HTR-8/SVneo (cell line): Measurements from ENCODE around the gene TPCN2.
A peak's percentile ranks its signal among the peaks of the same experiment; 100 is the strongest.

Experiments
- DNase-seq: peaks from one replicate; pipeline ENCODE4 v3.0.0; 2011; ENCODE audit warnings: low spot score, mixed read lengths; ENCODE audit not compliant: insufficient read length
- FAIRE-seq: peaks from 2 replicates; lab custom pipeline; 2011; peaks lifted over from hg19 to GRCh38; lab: Jason Lieb, UNC

Gene TPCN2

DNA sequence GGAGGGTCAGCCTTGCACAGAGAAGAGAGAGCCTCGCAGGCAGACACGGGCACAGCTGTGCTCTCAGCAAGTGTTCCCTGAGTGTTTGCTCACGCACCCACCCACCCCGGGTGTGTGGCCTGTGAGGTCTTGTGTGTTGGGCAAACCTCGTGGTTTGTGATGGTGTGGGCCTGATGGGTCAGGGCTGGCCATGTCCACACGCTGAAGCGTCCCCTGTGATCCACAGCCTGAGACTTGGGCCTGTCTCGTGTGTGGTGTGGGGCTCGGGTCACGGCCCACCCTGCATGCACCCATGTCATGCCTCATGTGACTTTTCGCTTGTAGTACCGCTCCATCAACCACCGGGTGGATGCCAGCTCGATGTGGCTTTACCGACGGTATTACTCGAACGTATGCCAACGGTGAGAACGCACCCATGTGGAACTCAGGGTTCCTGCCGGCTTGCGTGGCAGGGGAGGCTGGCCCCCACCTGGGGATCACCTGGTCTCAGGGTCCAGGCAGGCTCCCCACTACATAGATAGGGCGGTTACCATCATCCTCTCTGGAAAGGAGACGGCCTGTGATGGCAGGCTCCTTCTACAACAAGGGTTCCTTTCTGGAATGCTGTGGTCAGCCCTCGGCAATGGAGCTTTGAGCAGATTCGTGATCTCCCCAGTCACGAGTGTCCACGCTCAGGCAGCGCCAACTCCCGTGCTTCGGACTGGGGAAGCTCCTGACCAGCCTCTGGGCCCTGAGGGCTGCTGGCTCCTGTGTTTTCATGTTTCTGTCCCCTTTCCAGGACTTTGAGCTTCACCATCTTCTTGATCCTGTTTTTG lies 5.9 kb downstream of the TPCN2 start:
- no peak for DNase-seq
- no peak for FAIRE-seq

- DNase-seq (no peak), FAIRE-seq (no peak)
Observed at GRCh38 chr11:69055212-69055586, 6.5 kb downstream of the TPCN2 start.

DNA sequence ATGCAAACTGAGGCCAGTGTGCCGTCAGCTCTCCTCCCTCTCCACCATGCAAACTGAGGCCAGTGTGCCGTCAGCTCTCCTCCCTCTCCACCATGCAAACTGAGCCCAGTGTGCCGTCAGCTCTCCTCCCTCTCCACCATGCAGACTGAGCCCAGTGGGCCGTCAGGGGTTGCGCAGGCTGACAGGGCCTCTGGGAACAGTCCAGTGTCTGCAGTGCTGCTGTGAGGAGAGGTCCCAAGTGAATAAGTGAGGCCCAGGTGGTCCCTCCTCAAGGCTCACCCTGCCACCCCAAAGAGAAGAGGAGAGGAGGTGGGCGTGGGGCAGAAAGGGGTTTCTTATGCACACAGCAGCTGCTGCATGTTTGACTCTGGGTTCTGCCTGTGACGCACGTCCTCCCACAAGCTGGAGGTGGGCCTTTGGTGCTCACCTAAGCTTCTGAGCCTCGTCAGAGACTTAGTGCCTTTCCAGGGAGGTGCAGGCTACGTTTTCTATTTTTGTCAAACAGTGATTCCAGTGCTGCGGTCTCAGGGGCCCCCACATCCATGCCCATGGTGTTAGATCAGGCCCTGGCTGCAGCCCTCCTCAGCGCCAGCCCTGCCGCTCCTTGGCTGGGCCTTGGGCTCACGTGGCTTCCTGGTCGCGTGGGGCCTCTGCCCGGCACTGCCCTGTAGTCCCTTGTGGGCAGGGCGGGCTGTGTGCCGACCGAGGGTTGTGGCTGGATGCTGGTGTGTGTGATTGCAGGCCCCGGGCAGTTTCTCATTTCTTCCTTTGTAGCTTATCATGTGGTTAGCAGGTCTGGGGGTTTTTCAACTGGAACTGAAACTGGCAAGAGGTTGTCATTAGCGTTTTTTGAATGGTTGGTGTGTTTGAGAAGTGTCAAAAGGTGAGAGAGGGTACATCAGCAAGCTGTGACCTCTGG lies 7.1 kb downstream of the TPCN2 start:
- FAIRE-seq, result no peak

DNA sequence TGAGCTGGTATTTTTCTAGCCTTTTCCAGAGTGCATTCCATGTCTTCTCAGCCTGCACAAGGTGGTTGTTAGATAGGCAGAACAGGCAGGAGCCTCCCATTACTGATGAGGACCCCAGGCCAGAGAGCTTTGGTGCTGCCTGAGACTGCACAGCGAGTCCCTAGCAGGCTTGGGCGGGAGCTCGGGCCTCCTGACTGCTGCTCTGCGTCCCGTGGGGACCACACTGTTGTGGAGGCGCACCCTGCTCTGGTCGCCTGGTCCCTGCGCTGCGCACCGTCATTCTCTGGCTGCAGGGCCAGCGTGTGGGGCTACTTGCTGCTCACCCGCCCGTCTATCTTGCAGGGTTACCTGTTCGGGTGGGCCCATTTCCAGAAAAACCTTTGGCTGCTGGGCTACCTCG lies 8.5 kb downstream of the TPCN2 start:
- no peak for FAIRE-seq
- no peak for DNase-seq

More for the DNA sequence above, 7.1 kb downstream of the TPCN2 start:
- no peak for DNase-seq

GRCh38 chr11:69057801-69058200 lies 9.1 kb downstream of the TPCN2 start:
- no peak for FAIRE-seq
- DNase-seq, result no peak

DNA sequence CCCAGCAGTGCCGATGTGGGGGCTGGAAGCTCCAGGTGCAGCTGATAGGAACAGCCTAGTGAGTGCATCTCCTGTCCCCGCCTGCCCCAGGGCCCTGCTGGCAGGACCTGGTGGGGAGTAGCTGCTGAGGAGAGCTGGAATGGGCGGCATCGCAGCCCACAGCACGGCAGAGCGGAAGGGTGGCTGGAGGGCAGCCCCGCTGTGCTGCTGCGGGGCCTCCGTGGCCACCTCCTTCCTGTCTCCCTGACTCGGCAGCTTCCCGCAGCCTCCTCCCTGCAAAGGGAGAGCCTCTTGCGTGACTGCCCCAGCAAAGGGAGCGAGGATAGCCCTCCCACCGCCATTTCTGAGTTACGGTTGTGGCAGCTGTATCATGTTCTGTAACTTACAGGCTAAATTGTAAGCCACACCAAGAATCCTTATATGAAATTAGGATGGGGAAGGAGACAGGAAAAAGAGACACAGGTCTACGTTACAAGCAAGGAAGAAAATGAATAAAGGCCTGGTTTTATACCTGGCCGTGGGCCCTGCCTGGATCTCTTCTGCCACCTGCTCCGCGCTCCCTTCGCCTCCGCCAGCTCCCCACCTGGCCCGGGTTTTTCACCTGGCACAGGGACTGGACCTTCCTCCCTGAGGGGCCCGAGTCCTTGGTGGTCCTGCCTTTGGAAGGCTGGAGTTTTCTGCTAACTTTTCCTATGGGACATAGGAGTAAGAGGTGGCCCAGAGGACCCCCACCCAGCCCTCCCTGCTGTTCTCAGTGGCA lies 10.0 kb downstream of the TPCN2 start:
- FAIRE-seq (no peak), DNase-seq (no peak)

DNA sequence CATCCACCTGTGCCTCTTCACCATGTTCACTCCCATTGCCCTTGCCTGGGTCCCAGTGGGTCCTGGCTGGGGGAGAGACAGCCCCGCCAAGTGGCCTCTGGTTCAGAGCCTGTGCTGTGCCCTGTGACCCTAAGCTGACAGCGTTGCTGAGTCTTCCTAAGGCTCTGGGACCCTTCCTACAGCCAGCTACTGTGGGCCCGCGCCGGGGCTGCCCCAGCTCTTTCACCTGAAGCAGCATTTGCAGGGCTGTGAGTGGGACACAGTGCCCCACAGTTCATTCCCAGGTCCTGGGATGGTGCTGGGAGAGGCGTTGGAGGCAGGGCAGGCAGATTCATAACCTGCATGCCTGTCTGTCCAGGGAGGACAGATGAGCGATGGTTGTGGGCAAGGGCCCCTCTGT lies 10.7 kb downstream of the TPCN2 start:
- DNase-seq (no peak), FAIRE-seq (no peak)

DNA sequence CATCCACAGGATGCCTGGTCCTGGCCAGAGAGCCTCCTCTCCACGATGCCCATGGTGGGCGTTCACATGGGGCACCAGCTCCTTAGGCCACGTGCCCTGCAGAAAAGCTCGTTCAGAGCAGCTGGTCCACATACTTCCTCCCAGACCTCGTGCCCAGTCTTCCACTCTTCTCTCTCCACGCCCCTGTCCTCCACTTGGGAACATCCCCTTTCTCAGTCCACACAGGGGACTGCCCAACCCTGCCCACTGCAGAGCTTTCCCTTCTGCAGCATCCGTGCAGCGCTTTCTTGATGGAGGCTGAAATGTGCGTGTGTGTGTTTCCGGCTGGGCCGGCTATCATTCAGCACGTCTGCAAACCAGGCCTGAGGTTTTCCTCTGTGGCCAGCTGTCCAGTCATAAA lies 11.3 kb downstream of the TPCN2 start:
- DNase-seq (no peak), FAIRE-seq (no peak)

DNA sequence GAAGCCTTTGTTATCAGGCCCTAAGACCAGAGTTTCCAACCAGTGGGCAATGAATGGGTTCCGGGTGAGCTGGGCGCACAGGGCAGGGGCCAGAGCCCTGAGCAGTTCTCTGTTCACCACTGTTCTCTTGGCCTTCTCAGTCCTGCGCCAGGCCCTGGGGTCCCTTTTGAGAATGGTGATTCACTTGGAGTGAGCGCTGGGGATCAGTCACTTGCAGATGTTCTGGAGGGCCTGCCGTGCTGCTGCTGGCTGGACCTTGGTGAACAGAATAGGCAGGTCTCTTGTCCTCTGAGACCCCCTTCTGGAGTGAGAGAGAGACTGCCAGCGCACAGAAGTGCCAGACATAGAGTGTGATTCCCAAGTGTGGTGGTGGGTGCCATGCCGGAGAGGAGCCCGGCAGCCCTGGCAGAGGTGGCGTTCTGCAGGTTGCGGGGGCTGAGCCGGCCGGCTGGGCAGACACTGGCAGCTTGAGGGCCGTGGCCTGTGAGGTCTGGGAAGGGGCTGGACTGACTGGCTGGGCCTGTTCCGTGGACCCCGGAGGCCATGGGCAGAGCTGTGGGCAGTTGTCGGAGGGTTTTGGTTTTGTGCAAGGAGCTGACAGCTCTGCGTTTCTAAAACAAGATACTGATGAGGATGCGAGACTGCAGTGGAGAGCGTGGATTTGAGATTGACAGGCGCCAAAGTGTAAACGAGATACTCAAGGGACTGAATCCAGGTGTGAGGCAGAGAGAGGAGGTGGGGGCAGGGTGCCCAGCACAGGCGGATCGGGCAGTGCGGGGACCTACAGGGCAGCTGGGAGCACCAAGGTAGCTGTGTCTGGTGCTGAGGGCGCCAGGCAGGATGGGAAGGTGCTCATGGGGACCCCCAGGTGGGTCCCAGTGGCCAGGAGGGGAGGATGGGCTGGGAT lies 12.3 kb downstream of the TPCN2 start:
- no peak for DNase-seq
- no peak for FAIRE-seq

DNA sequence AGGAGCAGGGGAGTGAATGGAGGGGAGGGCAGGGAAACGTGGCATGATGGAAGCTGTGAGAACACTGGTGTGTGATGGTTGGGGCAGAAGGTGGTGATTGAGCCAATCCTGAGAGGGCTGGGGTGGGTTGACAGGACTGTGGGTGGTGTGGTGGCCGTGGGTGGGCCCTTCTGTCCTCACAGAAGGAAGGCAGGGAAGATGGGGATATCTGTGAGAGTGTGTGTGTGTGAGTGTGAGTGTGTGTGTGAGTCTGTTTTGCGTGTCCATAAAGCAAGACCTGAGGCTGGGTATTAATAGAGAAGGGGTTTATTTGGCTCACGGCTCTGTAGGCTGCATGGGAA lies 13.0 kb downstream of the TPCN2 start:
- DNase-seq, result no peak
- FAIRE-seq, result peak; percentile 13

GRCh38 chr11:69062169-69062855 lies 13.6 kb downstream of the TPCN2 start:
- DNase-seq (no peak), FAIRE-seq (no peak)

GRCh38 chr11:69062873-69063651 lies 14.3 kb downstream of the TPCN2 start:
- no peak for DNase-seq
- no peak for FAIRE-seq

- no peak for FAIRE-seq
- no peak for DNase-seq
Observed at GRCh38 chr11:69063652-69064260, 15.0 kb downstream of the TPCN2 start.

GRCh38 chr11:69064394-69064957 lies 15.7 kb downstream of the TPCN2 start:
- DNase-seq (no peak), FAIRE-seq (no peak)

- FAIRE-seq (no peak), DNase-seq (no peak)
Observed at GRCh38 chr11:69065147-69065710, 16.5 kb downstream of the TPCN2 start.

- FAIRE-seq, result no peak
Observed at GRCh38 chr11:69066122-69067112, 17.7 kb downstream of the TPCN2 start.

More at GRCh38 chr11:69066122-69067112, 17.7 kb downstream of the TPCN2 start:
- DNase-seq, result no peak
